A549 (cell line): ENCODE data around the gene SKI. TPM values are rescaled to one million over a fixed set of nuclear protein-coding genes. Genes with fewer than 3 reads are reported as not detected.

ENCODE experiments used
- ATAC-seq, 2 experiments: fragments of 200-7000 bp in 1 of 2; fragments of >200 bp in 1 of 2; cut with Nextera tagmentation in 1 of 2; cut with Tn5 transposase in 1 of 2; 3 replicates each; pipeline versions ENCODE4 v1.8.0 to v1.9.1; 2018 to 2020; ENCODE audit warnings: mild to moderate bottlenecking in 1 of 2, moderate library complexity in 1 of 2
- CTCF ChIA-PET: fragments of 300-600 bp; sonication (Branson Sonifier 250); formaldehyde crosslinking; extraction: SDS; loops from one replicate; lab custom pipeline; 2021; ENCODE audit warnings: antibody characterized with exemption, inconsistent platforms; lab: Yijun Ruan, JAX
- POLR2A ChIA-PET: fragments of 350-600 bp; formaldehyde crosslinking; extraction: SDS; loops from one replicate; lab custom pipeline; 2021; ENCODE audit warnings: antibody characterized with exemption, inconsistent platforms; lab: Yijun Ruan, JAX
- DNase-seq, 2 experiments: peaks; one replicate each; pipeline versions ENCODE4 v3.0.0 to v3.0.0-alpha.2; 2011 to 2016; ENCODE audit warnings: low read depth in 1 of 2, low spot score in 1 of 2
- FAIRE-seq: peaks from 2 replicates; lab custom pipeline; 2011; peaks lifted over from hg19 to GRCh38; lab: Jason Lieb, UNC
- H3K27ac ChIP-seq, 2 experiments: fragments of >200 bp; sonication (Bioruptor Twin); formaldehyde crosslinking; 3 replicates each; pipeline ENCODE4 v1.5.1; 2016 to 2017
- H3K4me1 ChIP-seq: fragments of >200 bp; sonication (Bioruptor Twin); formaldehyde crosslinking; 3 replicates; pipeline ENCODE4 v1.6.1; 2016
- H3K4me2 ChIP-seq: fragments of >200 bp; sonication (Bioruptor Twin); formaldehyde crosslinking; 3 replicates; pipeline ENCODE4 v1.6.1; 2016
- H3K4me3 ChIP-seq: fragments of >200 bp; sonication (Bioruptor Twin); formaldehyde crosslinking; 3 replicates; pipeline ENCODE4 v1.5.1; 2016
- H3K9me3 ChIP-seq: fragments of >200 bp; sonication (Bioruptor Twin); formaldehyde crosslinking; 3 replicates; pipeline ENCODE4 v1.6.1; 2016
- BHLHE40 ChIP-seq: IDR thresholded peaks from 2 replicates; pipeline ENCODE4 v1.6.1; 2012; ENCODE audit warnings: low read depth, low read length, inconsistent platforms
- CBX2 ChIP-seq: fragments of 200-600 bp; sonication (generic); IDR thresholded peaks from 2 replicates; pipeline ENCODE4 v1.6.1; 2016; ENCODE audit warnings: low read depth, mild to moderate bottlenecking, borderline replicate concordance
- CBX8 ChIP-seq: fragments of 200-600 bp; sonication (generic); IDR thresholded peaks from 2 replicates; pipeline ENCODE4 v1.6.1; 2016
- CHD2 ChIP-seq: fragments of 150-350 bp; IDR thresholded peaks from 2 replicates; pipeline ENCODE4 v1.6.1; 2014; ENCODE audit warnings: low read length; ENCODE audit not compliant: partially characterized antibody
- EHMT2 ChIP-seq: fragments of 200-600 bp; sonication (generic); IDR thresholded peaks from 2 replicates; pipeline ENCODE4 v1.6.1; 2016; ENCODE audit warnings: antibody characterized with exemption, low read depth, mild to moderate bottlenecking, moderate library complexity
- FOSL2 ChIP-seq, 2 experiments: fragments of 450-650 bp in 1 of 2; fragments of >200 bp in 1 of 2; sonication (Bioruptor Twin) in 1 of 2; formaldehyde crosslinking; IDR thresholded peaks; 2 replicates each; pipeline versions ENCODE4 v1.5.0 to v1.6.1; 2016 to 2020; ENCODE audit warnings: mild to moderate bottlenecking in 1 of 2, moderate library complexity in 1 of 2
- GATA3 ChIP-seq: IDR thresholded peaks from 2 replicates; pipeline ENCODE4 v1.6.1; 2012; ENCODE audit warnings: borderline replicate concordance
- HEYL ChIP-seq: fragments of 250-450 bp; sonication (Bioruptor Pico); IDR thresholded peaks from 2 replicates; pipeline ENCODE4 v1.8.0; 2021; ENCODE audit warnings: mild to moderate bottlenecking, moderate library complexity
- HOXB5 ChIP-seq: fragments of 250-450 bp; sonication (Bioruptor Pico); IDR thresholded peaks from 2 replicates; pipeline ENCODE4 v1.5.0; 2020; ENCODE audit warnings: mild to moderate bottlenecking, moderate library complexity
- JUN ChIP-seq, 2 experiments: fragments of >200 bp; sonication (Bioruptor Twin); formaldehyde crosslinking; IDR thresholded peaks; 2 replicates in 1 of 2; 3 replicates in 1 of 2; pipeline ENCODE4 v1.6.1; 2016 to 2017
- KDM5A ChIP-seq: fragments of 200-600 bp; sonication (generic); IDR thresholded peaks from 2 replicates; pipeline ENCODE4 v1.6.1; 2016; ENCODE audit warnings: antibody characterized with exemption, mild to moderate bottlenecking
- MAZ ChIP-seq: fragments of 150-350 bp; IDR thresholded peaks from 2 replicates; pipeline ENCODE4 v1.6.1; 2014; ENCODE audit warnings: antibody characterized with exemption, low read depth, low read length, borderline replicate concordance
- NFE2L2 ChIP-seq: fragments of 150-350 bp; conservative IDR thresholded peaks from 2 replicates; pipeline ENCODE4 v1.6.1; 2014; ENCODE audit warnings: low read length
- NPAS2 ChIP-seq: fragments of 250-450 bp; sonication (Bioruptor Pico); IDR thresholded peaks from 2 replicates; pipeline ENCODE4 v1.8.0; 2022; ENCODE audit warnings: mild to moderate bottlenecking, moderate library complexity, borderline replicate concordance
- RAD21 ChIP-seq, 2 experiments: fragments of >200 bp in 1 of 2; sonication (Bioruptor Twin) in 1 of 2; formaldehyde crosslinking in 1 of 2; IDR thresholded peaks in 1 of 2; conservative IDR thresholded peaks in 1 of 2; 2 replicates in 1 of 2; 3 replicates in 1 of 2; pipeline ENCODE4 v1.6.1; 2012 to 2018; ENCODE audit warnings: inconsistent platforms in 1 of 2
- RARB ChIP-seq: fragments of 250-450 bp; sonication (Bioruptor Pico); IDR thresholded peaks from 2 replicates; pipeline ENCODE4 v1.8.0; 2021; ENCODE audit warnings: mild to moderate bottlenecking, moderate library complexity
- RCOR1 ChIP-seq: fragments of 150-350 bp; IDR thresholded peaks from 2 replicates; pipeline ENCODE4 v1.6.1; 2014; ENCODE audit warnings: antibody characterized with exemption, low read length, low read depth
- RNF2 ChIP-seq: fragments of 200-600 bp; sonication (generic); IDR thresholded peaks from 2 replicates; pipeline ENCODE4 v1.6.1; 2016; ENCODE audit warnings: low read depth, mild to moderate bottlenecking, antibody characterized with exemption, moderate library complexity, borderline replicate concordance
- SMC3 ChIP-seq: fragments of >200 bp; sonication (Bioruptor Twin); formaldehyde crosslinking; IDR thresholded peaks from 3 replicates; pipeline ENCODE4 v1.6.1; 2018; ENCODE audit warnings: inconsistent platforms
- TP53 ChIP-seq: fragments of 250-450 bp; sonication (Bioruptor Pico); IDR thresholded peaks from 2 replicates; pipeline ENCODE4 v1.5.0; 2021; ENCODE audit warnings: mild to moderate bottlenecking, moderate library complexity
- WGBS: methylation state at CpG from one replicate; pipeline ENCODE4 v1.1.6; 2017; ENCODE audit errors: missing lambda C conversion rate; 5-methylcytosine and 5-hydroxymethylcytosine counted together
- polyA plus RNA-seq, 4 experiments: library from polyadenylated mRNA; depleted of rRNA in 3 of 4; stranded (reverse); fragments of >200 nt; fragmentation: RNase III in 1 of 4; extraction: RNeasy Plus Mini Kit Qiagen cat#74134 plus additional on column Dnase treatment in 1 of 4; gene quantifications; 2 replicates in 3 of 4; 3 replicates in 1 of 4; pipeline ENCODE4 v1.2.3, GENCODE V29; 2011 to 2017
- TF ChIP-seq, protein P1 (sequence below): fragments of >200 bp; sonication (Bioruptor Twin); formaldehyde crosslinking; IDR thresholded peaks from 3 replicates; pipeline ENCODE4 v1.6.1; 2016
- TF ChIP-seq, protein P2 (sequence below): IDR thresholded peaks from 2 replicates; pipeline ENCODE4 v1.6.1; 2012
- TF ChIP-seq, protein P3 (sequence below): fragments of 450-650 bp; IDR thresholded peaks from 2 replicates; pipeline ENCODE4 v1.6.1; 2014; ENCODE audit warnings: antibody characterized with exemption
- TF ChIP-seq, protein P4 (sequence below): fragments of 150-350 bp; IDR thresholded peaks from 2 replicates; pipeline ENCODE4 v1.6.1; 2014; ENCODE audit warnings: low read depth, mild to moderate bottlenecking, low read length

The SKI gene
- polyA plus RNA-seq, 2 of the 4 experiments (the other 2 are of a cell fraction): 2.8 to 12.0 TPM

DNA sequence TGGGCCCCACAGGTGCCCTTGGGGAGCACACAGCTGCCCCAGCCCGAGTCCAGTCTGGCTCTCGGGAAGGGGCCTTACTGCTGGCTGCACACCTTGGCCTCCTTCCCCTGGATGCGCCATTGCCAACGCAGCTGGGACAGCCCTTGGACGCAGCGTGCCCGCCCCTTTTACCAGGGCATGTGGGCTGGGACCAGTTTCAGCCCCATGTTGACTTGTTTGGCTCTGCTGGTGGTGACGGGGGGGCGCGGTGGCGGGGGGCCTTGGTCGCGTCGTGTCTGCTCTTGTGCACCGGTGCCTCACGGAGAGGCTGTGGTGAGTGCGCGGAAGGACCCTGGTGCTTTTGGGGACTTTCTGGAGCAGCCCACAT, 19.6 kb downstream of the SKI start:
- TF ChIP-seq BHLHE40 (no peak), SMC3 (no peak), JUN (IDR thresholded peaks at IDR 0.05) (no peak), RNF2 (no peak), KDM5A (no peak), HEYL (CRISPR knock-in tag) (no peak), CBX8 (no peak), RCOR1 (no peak), NPAS2 (CRISPR knock-in tag) (no peak), HOXB5 (CRISPR knock-in tag) (no peak), TP53 (CRISPR knock-in tag) (no peak), GATA3 (no peak), RAD21 (conservative IDR thresholded peaks at IDR 0.05 in 1 of 2, IDR thresholded peaks at IDR 0.05 in 1 of 2) (no peak), CHD2 (no peak)
- TF ChIP-seq, protein P1, sequence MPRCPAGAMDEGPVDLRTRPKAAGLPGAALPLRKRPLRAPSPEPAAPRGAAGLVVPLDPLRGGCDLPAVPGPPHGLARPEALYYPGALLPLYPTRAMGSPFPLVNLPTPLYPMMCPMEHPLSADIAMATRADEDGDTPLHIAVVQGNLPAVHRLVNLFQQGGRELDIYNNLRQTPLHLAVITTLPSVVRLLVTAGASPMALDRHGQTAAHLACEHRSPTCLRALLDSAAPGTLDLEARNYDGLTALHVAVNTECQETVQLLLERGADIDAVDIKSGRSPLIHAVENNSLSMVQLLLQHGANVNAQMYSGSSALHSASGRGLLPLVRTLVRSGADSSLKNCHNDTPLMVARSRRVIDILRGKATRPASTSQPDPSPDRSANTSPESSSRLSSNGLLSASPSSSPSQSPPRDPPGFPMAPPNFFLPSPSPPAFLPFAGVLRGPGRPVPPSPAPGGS: no peak
- TF ChIP-seq, protein P2, sequence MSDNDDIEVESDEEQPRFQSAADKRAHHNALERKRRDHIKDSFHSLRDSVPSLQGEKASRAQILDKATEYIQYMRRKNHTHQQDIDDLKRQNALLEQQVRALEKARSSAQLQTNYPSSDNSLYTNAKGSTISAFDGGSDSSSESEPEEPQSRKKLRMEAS: no peak
- TF ChIP-seq, protein P3, sequence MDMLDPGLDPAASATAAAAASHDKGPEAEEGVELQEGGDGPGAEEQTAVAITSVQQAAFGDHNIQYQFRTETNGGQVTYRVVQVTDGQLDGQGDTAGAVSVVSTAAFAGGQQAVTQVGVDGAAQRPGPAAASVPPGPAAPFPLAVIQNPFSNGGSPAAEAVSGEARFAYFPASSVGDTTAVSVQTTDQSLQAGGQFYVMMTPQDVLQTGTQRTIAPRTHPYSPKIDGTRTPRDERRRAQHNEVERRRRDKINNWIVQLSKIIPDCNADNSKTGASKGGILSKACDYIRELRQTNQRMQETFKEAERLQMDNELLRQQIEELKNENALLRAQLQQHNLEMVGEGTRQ: no peak
- TF ChIP-seq, all 56 proteins: peak for 0
- POLR2A ChIA-PET: no interaction called here
- FAIRE-seq: no peak
- H3K27ac ChIP-seq: no peak overlapping the region
- no peaks in the 10 kb centered on the region for H3K9me3 ChIP-seq
- ATAC-seq: no peak
- no peak for DNase-seq
- WGBS: 100% methylated on average over 5 of the region's 18 CpGs
- H3K4me1 ChIP-seq: no peaks in the 10 kb centered on the region
- CTCF ChIA-PET: no interaction called here
- H3K4me3 ChIP-seq: no peak overlapping the region
- H3K4me2 ChIP-seq: no peak overlapping the region

DNA sequence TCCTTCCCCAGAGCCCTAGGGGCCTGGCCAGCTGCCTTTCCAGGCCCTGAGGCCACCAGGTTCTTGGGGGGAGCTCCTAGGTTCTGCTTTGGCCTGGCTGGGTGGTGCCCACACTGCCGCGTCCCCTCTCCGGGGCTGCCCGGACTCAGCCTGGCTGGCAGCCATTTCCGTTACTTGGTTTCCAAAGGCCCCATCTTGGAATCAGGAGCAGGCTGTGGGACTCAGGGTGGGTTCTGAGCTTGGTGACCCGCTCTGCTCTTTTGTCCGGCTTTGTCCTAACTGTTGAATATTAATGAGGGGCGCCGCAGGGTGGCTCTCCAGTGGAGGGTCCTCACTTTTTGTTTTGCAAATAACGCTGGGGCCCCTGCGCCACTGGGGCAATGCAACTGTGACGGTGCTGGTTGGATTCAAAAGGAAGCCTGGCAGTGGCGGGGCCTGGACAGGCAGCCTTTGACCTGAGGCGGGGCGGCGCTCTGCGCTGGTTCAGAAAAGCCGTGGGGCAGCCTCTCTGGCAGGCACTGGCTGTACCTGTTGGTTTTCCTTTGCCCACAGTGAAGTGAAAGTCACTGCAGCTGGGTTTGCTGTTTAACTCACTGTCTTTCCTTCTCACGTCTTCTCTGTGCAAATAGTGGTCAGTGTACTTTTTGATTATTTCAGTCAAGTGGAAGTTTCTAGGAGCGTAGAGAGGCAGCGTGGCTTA, 20.2 kb downstream of the SKI start:
- TF ChIP-seq EHMT2: no peak
- TF ChIP-seq, protein P4, sequence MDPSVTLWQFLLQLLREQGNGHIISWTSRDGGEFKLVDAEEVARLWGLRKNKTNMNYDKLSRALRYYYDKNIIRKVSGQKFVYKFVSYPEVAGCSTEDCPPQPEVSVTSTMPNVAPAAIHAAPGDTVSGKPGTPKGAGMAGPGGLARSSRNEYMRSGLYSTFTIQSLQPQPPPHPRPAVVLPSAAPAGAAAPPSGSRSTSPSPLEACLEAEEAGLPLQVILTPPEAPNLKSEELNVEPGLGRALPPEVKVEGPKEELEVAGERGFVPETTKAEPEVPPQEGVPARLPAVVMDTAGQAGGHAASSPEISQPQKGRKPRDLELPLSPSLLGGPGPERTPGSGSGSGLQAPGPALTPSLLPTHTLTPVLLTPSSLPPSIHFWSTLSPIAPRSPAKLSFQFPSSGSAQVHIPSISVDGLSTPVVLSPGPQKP: no peak
- TF ChIP-seq RARB (CRISPR knock-in tag): no peak
- no peak for TF ChIP-seq CBX8
- no peak for TF ChIP-seq MAZ
- no peak for TF ChIP-seq NFE2L2
- no peak for TF ChIP-seq CBX2
- no peak for TF ChIP-seq FOSL2 (IDR thresholded peaks at IDR 0.05)
- no peak for TF ChIP-seq FOSL2 (CRISPR knock-in tag; IDR thresholded peaks at IDR 0.05)
- TF ChIP-seq, all 56 proteins: peak for 0
- H3K4me2 ChIP-seq: no peak overlapping the region
- WGBS: 93% methylated on average over 21 of the region's 21 CpGs
- POLR2A ChIA-PET: no interaction called here
- no peaks in the 10 kb centered on the region for H3K9me3 ChIP-seq
- no peak for ATAC-seq
- no peaks in the 10 kb centered on the region for H3K4me1 ChIP-seq
- no peak overlapping the region for H3K27ac ChIP-seq
- DNase-seq: no peak
- no peak for FAIRE-seq
- CTCF ChIA-PET: interaction anchor here (1.2 kb wide), 1 partner anchor 53 kb away, joined by 3 read pairs; no protein-coding TSS in a partner anchor
- H3K4me3 ChIP-seq: no peak overlapping the region
